HG03095 (cell line): ENCODE measurements around the gene PRDM5.

Experiments used
- ATAC-seq: cut with Tn5 transposase; IDR thresholded peaks from one replicate; pipeline ENCODE4 v1.9.1; 2021; ENCODE audit warnings: moderate library complexity; ENCODE audit not compliant: unreplicated experiment

The PRDM5 gene

GRCh38 chr4:120915336-120915735, 7.2 kb downstream of the PRDM5 start:
- no peak for ATAC-seq

DNA sequence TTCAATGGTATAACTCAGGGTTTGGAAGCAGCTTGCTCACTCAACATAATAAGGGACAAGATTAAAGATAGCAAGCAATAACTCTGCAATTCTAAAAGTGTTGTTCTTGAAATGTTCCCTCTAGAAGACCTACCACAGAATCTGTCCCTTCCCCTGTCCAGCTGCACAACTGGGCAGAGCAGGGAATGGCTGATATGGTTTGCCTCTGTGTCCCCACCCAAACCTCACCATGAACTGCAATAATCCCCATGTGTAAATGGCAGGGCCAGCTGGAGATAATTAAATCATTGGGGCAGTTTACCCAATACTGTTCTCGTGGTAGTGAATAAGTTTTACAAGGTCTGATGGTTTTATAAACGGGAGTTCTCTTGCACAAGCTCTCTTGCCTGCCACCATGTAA, 19.1 kb downstream of the PRDM5 start:
- no peak for ATAC-seq

- ATAC-seq: no peak
These were observed 19.6 kb downstream of the PRDM5 start for GRCh38 chr4:120902925-120903324.

DNA sequence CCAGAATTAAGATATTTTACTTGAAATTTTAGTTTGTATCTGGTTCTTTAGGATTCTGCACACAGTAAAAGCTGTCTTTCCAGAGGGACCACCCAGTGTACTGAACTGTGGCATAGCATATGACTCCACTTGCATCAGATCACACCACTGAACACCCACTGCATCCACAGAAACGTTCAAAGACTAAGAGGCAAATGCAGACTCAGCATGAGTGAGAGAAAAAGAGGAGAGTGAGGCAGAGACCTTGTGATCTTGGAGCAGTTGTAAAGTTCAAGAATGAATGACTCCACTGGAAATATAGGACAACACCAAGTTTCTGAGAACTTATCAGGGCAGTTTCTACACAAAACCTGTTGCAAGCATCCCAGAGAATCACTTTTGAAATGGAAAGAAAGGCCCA, 20.8 kb downstream of the PRDM5 start:
- no peak for ATAC-seq

DNA sequence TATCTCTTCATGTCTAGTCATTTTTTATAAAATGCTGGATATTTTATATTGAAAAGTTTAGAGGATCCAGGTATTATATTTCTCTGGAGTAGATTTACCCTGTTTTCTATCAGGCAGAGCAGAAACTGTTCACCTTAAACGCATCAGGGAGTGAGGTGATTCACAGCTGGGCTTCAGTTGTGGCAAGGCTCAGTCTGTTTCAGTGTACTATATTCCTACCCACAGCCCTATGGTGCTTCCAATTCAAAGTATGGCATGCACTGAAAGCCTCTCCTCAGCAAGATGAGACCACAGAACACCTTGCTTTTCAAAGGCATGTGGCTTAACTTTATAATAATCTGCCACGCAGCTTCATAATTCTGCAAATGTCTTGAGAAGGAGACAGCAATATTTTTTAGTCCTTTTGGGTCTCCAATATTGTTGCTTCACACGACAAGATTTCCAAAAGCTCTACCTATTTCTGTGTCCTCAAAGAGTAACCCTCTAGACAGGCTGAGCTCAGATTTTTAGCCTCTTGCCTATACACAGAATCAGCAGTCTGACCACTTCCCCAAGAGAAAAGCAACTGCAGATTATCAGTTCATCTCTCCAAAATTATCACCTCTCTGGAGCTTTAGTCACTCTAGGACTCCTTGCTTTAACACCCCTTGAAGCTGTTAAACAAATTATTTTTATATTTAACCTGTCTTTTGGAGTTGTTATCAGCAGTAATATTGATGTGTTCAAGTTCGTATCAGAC, 24.4 kb downstream of the PRDM5 start:
- no peak for ATAC-seq

- ATAC-seq: no peak
These were observed 27.0 kb downstream of the PRDM5 start for GRCh38 chr4:120895554-120895953.

DNA sequence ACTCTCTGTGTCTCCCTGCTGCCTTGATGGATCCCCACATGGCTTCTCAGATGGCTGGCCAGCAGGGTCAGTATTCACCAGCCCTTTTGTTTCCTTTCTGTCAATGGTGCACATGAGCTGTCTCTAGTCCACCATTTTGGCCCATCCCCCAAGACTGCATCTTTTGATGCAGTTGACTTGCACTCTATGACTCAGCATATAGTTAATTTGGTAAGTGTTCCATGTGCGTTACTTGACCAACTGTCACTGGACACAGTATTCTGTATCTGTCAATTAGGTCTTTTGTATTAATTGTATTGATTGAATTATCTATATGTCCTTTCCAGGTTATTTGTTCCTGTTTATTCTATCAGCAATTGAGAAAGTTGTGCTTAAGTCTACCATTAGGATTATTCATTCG, 29.2 kb downstream of the PRDM5 start:
- ATAC-seq: no peak

DNA sequence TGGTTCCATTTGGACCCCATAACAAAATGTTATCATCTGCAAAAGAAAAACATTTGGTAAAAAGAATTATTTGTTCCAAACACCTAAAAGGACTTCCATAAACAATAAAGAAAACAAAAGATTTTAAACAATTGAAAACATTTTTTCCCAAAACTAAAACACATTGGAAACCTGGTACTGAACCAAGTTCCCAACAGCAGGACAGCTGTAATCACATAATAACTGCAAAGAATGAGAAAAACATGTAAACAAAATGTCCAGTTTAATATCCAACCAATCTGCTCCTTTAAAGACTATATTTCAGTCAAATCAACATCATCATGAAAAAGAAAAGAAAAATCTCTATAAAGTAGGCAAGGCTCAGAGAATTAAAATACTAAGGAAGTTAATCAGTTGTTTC, 36.3 kb downstream of the PRDM5 start:
- no peak for ATAC-seq

DNA sequence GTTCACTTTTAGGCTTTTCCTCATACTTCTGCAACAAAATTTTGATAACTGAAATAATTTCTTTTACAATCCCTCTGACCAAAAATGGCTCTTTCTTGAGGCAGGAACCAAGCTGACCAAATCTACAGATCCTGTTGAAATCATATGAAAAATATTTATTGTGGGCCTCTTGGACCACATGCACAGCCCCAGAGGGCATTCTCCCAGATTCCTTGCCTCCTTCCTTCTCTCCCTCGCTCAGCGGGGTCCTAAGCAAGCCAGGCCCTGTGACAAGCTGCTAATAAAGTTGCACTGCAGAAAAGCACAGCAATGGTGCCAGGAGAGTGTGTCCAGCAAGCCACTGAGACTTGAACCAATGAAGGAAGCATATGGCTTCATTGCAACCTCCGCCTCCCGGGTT, 40.7 kb downstream of the PRDM5 start:
- ATAC-seq: no peak

GRCh38 chr4:120881351-120881750, 41.2 kb downstream of the PRDM5 start:
- no peak for ATAC-seq

- ATAC-seq: no peak
These were observed 45.5 kb downstream of the PRDM5 start for GRCh38 chr4:120877021-120877420.

- no peak for ATAC-seq
These were observed 47.4 kb downstream of the PRDM5 start for GRCh38 chr4:120874792-120875774.

GRCh38 chr4:120873554-120873953, 49.0 kb downstream of the PRDM5 start:
- no peak for ATAC-seq

- ATAC-seq: no peak
These were observed 51.4 kb downstream of the PRDM5 start for GRCh38 chr4:120871173-120871572.

- ATAC-seq: no peak
These were observed 52.2 kb downstream of the PRDM5 start for GRCh38 chr4:120870279-120870673.

DNA sequence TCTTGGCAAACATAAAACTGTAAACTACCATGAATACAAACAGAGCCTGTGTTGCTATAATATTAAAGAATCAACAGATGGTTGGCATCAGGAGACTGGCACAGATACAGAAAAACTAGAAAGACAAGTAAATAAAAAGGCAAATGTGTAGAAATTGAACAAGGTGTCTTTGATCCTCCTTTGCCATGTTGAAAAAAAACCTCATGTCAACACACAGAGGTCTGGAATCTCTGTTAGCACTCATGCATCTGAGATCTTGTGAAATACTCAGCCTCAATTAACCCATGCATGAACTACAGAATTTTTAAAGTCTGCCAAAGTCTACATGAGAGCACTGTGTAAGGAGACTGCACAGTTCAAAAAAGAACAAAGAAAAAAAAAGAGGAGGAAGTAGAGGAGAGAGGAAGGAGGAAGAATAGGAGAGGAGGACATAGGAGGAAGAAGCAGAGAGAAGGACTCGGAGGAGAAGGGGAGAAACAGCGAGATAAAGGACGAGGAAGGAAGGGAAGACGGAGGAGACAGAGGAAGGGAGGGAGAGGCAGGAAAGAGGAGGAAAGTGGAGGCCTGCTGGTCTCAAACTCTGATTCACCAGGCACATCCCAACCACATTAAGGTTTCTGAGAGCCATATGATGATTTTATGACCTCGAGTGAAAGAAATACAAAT, 52.8 kb downstream of the PRDM5 start:
- no peak for ATAC-seq

- no peak for ATAC-seq
These were observed 55.0 kb downstream of the PRDM5 start for GRCh38 chr4:120867506-120867905.

DNA sequence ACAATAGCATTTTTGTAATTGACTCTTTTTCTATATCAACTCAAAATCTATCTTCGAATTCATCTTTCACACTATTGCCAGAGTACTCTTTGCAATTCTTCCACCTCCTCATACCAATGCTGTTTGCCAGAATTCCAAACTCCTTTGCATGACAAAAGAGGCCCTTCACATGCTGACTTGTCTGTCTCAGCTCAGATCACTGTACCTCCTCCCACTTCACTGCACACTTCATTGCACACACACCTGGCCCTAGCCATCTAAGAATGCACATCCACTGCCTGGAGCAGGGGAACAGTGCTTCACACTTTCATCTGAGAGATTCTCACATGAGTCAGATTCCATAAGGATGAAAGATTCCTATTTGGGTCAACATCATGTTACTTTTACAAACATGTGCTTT, 56.5 kb downstream of the PRDM5 start:
- no peak for ATAC-seq

GRCh38 chr4:120864969-120865368, 57.6 kb downstream of the PRDM5 start:
- ATAC-seq: no peak

GRCh38 chr4:120862432-120862831, 60.1 kb downstream of the PRDM5 start:
- ATAC-seq: no peak

DNA sequence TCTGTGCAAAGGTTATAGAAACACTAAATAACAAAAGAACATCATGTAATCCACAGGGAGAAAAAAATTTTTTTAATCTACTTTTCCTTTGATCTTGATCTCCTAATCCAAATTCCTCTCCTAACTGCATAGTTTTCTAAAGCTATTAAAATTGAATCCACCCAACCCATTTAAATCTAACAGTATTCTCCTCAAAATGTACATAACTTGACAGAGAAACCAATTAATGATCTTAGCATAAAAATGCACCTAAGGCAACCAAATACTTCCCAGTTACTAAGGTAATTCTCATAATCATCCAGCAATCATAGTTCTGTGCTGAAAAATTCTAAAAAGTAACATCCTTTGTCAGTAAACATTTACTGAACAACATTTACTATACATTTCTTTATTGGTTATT, 60.7 kb downstream of the PRDM5 start:
- no peak for ATAC-seq

- no peak for ATAC-seq
These were observed 63.8 kb downstream of the PRDM5 start for GRCh38 chr4:120858776-120859175.
